ENCODE measurements around the gene C1orf198.

C1orf198 gene

DNA sequence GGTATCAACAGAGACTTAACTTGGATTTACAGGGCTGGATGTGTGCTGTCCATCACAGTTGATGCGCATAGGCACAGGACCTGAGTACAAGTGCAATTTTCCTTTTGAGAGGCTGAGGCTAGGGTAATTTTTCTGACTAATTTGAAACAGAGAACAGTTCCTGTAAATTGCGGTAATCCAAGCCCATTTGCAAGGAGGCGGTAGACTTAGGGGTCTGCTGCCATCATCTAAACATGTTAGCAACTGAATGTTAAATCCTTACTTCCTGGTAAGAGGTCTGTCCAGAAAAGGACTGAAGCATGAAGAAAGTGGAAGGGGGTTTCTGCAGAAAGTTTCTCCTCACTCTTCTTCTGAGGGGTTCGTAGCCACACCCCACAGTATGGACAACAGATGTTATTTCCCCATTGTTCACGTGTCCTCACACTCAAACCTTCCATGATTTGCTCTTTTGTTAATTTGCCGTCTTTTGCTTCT lies 23.7 kb upstream of the C1orf198 start:
- Histone ChIP-seq H3K36me3 (ENCODE audit: control insufficient read depth, low read length) (no peaks in the 10 kb centered on the region), H3K79me2 (ENCODE audit: control insufficient read depth, low read length) (no peaks in the 10 kb centered on the region), H4K20me1 (ENCODE audit: control insufficient read depth, insufficient read depth, low read depth, low read length) (no peaks in the 10 kb centered on the region), H3K4me1 (ENCODE audit: control insufficient read depth, low read length) (peaks cover 7% of the 10 kb centered on the region), H3F3A (ENCODE audit: control insufficient read depth, insufficient read depth) (no peaks in the 10 kb centered on the region), H3K4me2 (ENCODE audit: low read length) (no peak overlapping the region), H3K4me3 (ENCODE audit: low read length) (no peak overlapping the region), H3K27me3 (ENCODE audit: control insufficient read depth, low read length) (peaks cover 25% of the 10 kb centered on the region), H3K27ac (ENCODE audit: low read depth, low read length) (no peak overlapping the region), H3K9me2 (replicated peaks; ENCODE audit: control insufficient read depth, low read length) (no peaks in the 10 kb centered on the region), H3K9me3 (ENCODE audit: control insufficient read depth, insufficient read depth, low read length) (no peaks in the 10 kb centered on the region)
- TF ChIP-seq, protein P1, sequence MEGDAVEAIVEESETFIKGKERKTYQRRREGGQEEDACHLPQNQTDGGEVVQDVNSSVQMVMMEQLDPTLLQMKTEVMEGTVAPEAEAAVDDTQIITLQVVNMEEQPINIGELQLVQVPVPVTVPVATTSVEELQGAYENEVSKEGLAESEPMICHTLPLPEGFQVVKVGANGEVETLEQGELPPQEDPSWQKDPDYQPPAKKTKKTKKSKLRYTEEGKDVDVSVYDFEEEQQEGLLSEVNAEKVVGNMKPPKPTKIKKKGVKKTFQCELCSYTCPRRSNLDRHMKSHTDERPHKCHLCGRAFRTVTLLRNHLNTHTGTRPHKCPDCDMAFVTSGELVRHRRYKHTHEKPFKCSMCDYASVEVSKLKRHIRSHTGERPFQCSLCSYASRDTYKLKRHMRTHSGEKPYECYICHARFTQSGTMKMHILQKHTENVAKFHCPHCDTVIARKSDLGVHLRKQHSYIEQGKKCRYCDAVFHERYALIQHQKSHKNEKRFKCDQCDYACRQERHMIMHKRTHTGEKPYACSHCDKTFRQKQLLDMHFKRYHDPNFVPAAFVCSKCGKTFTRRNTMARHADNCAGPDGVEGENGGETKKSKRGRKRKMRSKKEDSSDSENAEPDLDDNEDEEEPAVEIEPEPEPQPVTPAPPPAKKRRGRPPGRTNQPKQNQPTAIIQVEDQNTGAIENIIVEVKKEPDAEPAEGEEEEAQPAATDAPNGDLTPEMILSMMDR (IDR thresholded peaks at IDR 0.05; ENCODE audit: low read depth, low read length, poor library complexity, severe bottlenecking), result no peak
- TF ChIP-seq EZH2phosphoT487 (IDR thresholded peaks at IDR 0.05; ENCODE audit: borderline replicate concordance, low read length), result no peak

DNA sequence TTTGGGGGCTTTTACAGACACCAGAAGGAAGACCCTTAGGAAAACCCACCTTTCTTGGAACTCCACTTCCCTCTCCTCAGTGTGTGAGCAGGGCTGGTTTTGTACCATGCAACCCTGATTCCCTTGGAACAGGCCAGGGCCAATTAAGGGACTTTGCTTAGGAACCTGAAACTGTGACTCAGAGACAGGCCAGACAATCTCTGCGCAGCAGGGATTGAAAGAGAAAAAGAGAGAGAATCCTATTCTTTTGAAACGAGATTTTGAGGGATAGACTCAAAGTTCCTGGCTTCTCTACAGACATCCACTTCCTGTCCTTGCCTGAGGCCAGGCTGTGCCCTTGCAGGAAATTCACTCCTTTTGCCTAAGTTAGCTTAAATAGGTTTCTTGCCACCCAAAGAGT lies 23.1 kb upstream of the C1orf198 start:
- Histone ChIP-seq H3K9me2 (replicated peaks; ENCODE audit: control insufficient read depth, low read length) (no peaks in the 10 kb centered on the region), H3K4me1 (ENCODE audit: control insufficient read depth, low read length) (peaks cover 7% of the 10 kb centered on the region), H3K36me3 (ENCODE audit: control insufficient read depth, low read length) (no peaks in the 10 kb centered on the region), H3K27me3 (ENCODE audit: control insufficient read depth, low read length) (peaks cover 25% of the 10 kb centered on the region), H3F3A (ENCODE audit: control insufficient read depth, insufficient read depth) (no peaks in the 10 kb centered on the region), H3K9me3 (ENCODE audit: control insufficient read depth, insufficient read depth, low read length) (no peaks in the 10 kb centered on the region), H4K20me1 (ENCODE audit: control insufficient read depth, insufficient read depth, low read depth, low read length) (no peaks in the 10 kb centered on the region), H3K4me3 (ENCODE audit: low read length) (no peak overlapping the region), H3K4me2 (ENCODE audit: low read length) (no peak overlapping the region), H3K27ac (ENCODE audit: low read depth, low read length) (no peak overlapping the region), H3K79me2 (ENCODE audit: control insufficient read depth, low read length) (no peaks in the 10 kb centered on the region)
- TF ChIP-seq, protein P1 (IDR thresholded peaks at IDR 0.05; ENCODE audit: low read depth, low read length, poor library complexity, severe bottlenecking), result no peak
- no peak for TF ChIP-seq EZH2phosphoT487 (IDR thresholded peaks at IDR 0.05; ENCODE audit: borderline replicate concordance, low read length)

DNA sequence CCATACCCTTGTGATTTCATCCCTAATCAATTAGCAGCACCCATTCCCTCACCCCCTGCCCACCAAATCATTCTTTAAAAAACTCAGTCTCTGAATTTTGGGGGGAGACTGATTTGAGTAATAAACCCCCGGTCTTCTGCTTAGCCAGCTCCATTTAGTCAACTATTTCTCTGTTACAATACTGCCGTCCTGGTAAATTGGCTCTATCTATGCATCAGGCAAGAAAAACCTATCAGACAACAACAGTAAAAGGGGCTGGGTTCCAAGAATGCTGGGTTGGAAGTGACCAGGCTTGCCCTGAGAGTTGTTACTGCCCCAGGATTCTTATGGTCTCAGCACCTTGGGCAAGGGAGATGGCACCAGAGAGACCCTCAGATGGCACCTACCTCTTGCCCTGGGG lies 16.3 kb upstream of the C1orf198 start:
- Histone ChIP-seq H3K36me3 (ENCODE audit: control insufficient read depth, low read length) (no peaks in the 10 kb centered on the region), H3K9me3 (ENCODE audit: control insufficient read depth, insufficient read depth, low read length) (no peaks in the 10 kb centered on the region), H3K4me1 (ENCODE audit: control insufficient read depth, low read length) (no peaks in the 10 kb centered on the region), H3K4me3 (ENCODE audit: low read length) (no peak overlapping the region), H3K27ac (ENCODE audit: low read depth, low read length) (no peak overlapping the region), H3K79me2 (ENCODE audit: control insufficient read depth, low read length) (no peaks in the 10 kb centered on the region), H4K20me1 (ENCODE audit: control insufficient read depth, insufficient read depth, low read depth, low read length) (no peaks in the 10 kb centered on the region), H3K27me3 (ENCODE audit: control insufficient read depth, low read length) (peaks cover 6% of the 10 kb centered on the region; the same call in 1 of the 2 replicates), H3K9me2 (replicated peaks; ENCODE audit: control insufficient read depth, low read length) (no peaks in the 10 kb centered on the region), H3F3A (ENCODE audit: control insufficient read depth, insufficient read depth) (no peaks in the 10 kb centered on the region), H3K4me2 (ENCODE audit: low read length) (no peak overlapping the region)
- TF ChIP-seq EZH2phosphoT487 (IDR thresholded peaks at IDR 0.05; ENCODE audit: borderline replicate concordance, low read length), result no peak
- TF ChIP-seq, protein P1 (IDR thresholded peaks at IDR 0.05; ENCODE audit: low read depth, low read length, poor library complexity, severe bottlenecking), result no peak
